Endothelial cell of umbilical vein (primary cell): ENCODE measurements around the gene ZNF557. TPM values are rescaled to one million over a fixed set of nuclear protein-coding genes. Genes with fewer than 3 reads are reported as not detected.

ENCODE experiments used
- BruUV-seq: library from RNA; stranded (reverse); fragments of 400-500 nt; replicated peaks from 2 replicates; lab custom pipeline; 2021; lab: Mats Ljungman, UMichigan
- CTCF ChIA-PET: fragments of 300-600, 350-600 bp; sonication (Branson Sonifier 250); formaldehyde crosslinking; loops from one replicate; lab custom pipeline; 2021; ENCODE audit warnings: antibody characterized with exemption, inconsistent platforms; lab: Charles Lee
- POLR2A ChIA-PET: fragments of 300-600, 350-600 bp; sonication (Branson Sonifier 250); formaldehyde crosslinking; loops from one replicate; lab custom pipeline; 2021; ENCODE audit warnings: antibody characterized with exemption, inconsistent platforms; lab: Charles Lee
- DNase-seq: peaks from one replicate; pipeline ENCODE4 v3.0.0-alpha.2; 2011; ENCODE audit warnings: low read depth, low spot score
- FAIRE-seq: peaks from 2 replicates; lab custom pipeline; 2011; peaks lifted over from hg19 to GRCh38; lab: Jason Lieb, UNC
- H2AFZ ChIP-seq: 2 replicates; pipeline ENCODE4 v1.6.0; 2012; ENCODE audit warnings: low read depth, low read length, control low read depth, inconsistent platforms
- H3K27ac ChIP-seq: 2 replicates; pipeline ENCODE4 v1.5.1; 2011; ENCODE audit warnings: low read depth, mild to moderate bottlenecking, control low read depth, low read length, moderate library complexity; ENCODE audit not compliant: insufficient read depth
- H3K27me3 ChIP-seq, 2 experiments: 2 replicates each; pipeline versions ENCODE4 v1.6.0 to v1.6.1; 2011; ENCODE audit warnings: low read length in 2 of 2, mixed read lengths in 1 of 2; ENCODE audit not compliant: control insufficient read depth in 2 of 2, insufficient read depth in 2 of 2
- H3K36me3 ChIP-seq, 2 experiments: 2 replicates in 1 of 2; 3 replicates in 1 of 2; pipeline ENCODE4 v1.5.1; 2011; ENCODE audit warnings: low read length in 2 of 2, mild to moderate bottlenecking in 1 of 2, moderate library complexity in 1 of 2; ENCODE audit not compliant: control insufficient read depth in 2 of 2, insufficient read depth in 2 of 2; ENCODE audit errors: extremely low read depth in 1 of 2
- H3K4me1 ChIP-seq: 3 replicates; pipeline ENCODE4 v1.5.1; 2011; ENCODE audit warnings: mild to moderate bottlenecking, low read length; ENCODE audit not compliant: control insufficient read depth, insufficient read depth; ENCODE audit errors: extremely low read depth
- H3K4me2 ChIP-seq: 2 replicates; pipeline ENCODE4 v1.6.1; 2011; ENCODE audit warnings: low read length, control low read depth, mixed read lengths; ENCODE audit not compliant: insufficient read depth
- H3K4me3 ChIP-seq, 3 experiments: fragments of 200-600 bp in 1 of 3; sonication (generic), shearing (Covaris generic) in 1 of 3; replicated peaks in 1 of 3; 2 replicates each; pipeline ENCODE4 v1.5.1; 2011 to 2016; ENCODE audit warnings: control low read depth in 3 of 3, low read length in 3 of 3, mild to moderate bottlenecking in 2 of 3, inconsistent platforms in 1 of 3, low read depth in 1 of 3, moderate library complexity in 1 of 3; ENCODE audit not compliant: insufficient read depth in 1 of 3
- H3K79me2 ChIP-seq: 2 replicates; pipeline ENCODE4 v1.6.0; 2012; ENCODE audit warnings: low read length, inconsistent platforms; ENCODE audit not compliant: control insufficient read depth, insufficient read depth
- H3K9ac ChIP-seq: replicated peaks from 2 replicates; pipeline ENCODE3; 2011; ENCODE audit warnings: low read length, control low read depth; ENCODE audit not compliant: insufficient read depth; ENCODE audit errors: extremely low read depth
- H3K9me1 ChIP-seq: replicated peaks from 3 replicates; pipeline ENCODE4 v1.6.0; 2011; ENCODE audit warnings: mild to moderate bottlenecking, low read length; ENCODE audit not compliant: control insufficient read depth, insufficient read depth; ENCODE audit errors: extremely low read depth
- H3K9me3 ChIP-seq: replicated peaks from 2 replicates; pipeline ENCODE4 v1.5.1; 2012; ENCODE audit warnings: low read length, inconsistent platforms; ENCODE audit not compliant: control insufficient read depth, insufficient read depth
- H4K20me1 ChIP-seq: replicated peaks from 2 replicates; pipeline ENCODE3; 2011; ENCODE audit warnings: mild to moderate bottlenecking, low read length; ENCODE audit not compliant: control insufficient read depth, insufficient read depth; ENCODE audit errors: extremely low read depth
- CTCF ChIP-seq, 2 donors: IDR thresholded peaks; 1 replicate in 1 of 2; 2 replicates in 1 of 2; pipeline ENCODE4 v1.5.1; 2011; ENCODE audit warnings: low read length in 2 of 2, mild to moderate bottlenecking in 2 of 2, moderate library complexity in 2 of 2, control low read depth in 1 of 2, inconsistent platforms in 1 of 2, low read depth in 1 of 2; ENCODE audit not compliant: insufficient read depth in 1 of 2; ENCODE audit errors: extremely low read depth in 1 of 2
- EZH2 ChIP-seq: IDR thresholded peaks from 2 replicates; pipeline ENCODE4 v1.6.1; 2012; ENCODE audit warnings: borderline replicate concordance, low read depth, mild to moderate bottlenecking, moderate library complexity, low read length, inconsistent platforms; ENCODE audit not compliant: severe bottlenecking
- FOS ChIP-seq: IDR thresholded peaks from 2 replicates; pipeline ENCODE4 v1.6.1; 2011; ENCODE audit warnings: mild to moderate bottlenecking, low read length, moderate library complexity, borderline replicate concordance; ENCODE audit not compliant: insufficient read depth
- GATA2 ChIP-seq: IDR thresholded peaks from 2 replicates; pipeline ENCODE4 v1.7.0; 2011; ENCODE audit warnings: low read depth, mild to moderate bottlenecking, moderate library complexity, mixed read lengths, low read length; ENCODE audit not compliant: insufficient read length, insufficient read depth
- JUN ChIP-seq: IDR thresholded peaks from 2 replicates; pipeline ENCODE4 v1.6.1; 2011; ENCODE audit warnings: borderline replicate concordance, low read depth; ENCODE audit not compliant: insufficient read length, insufficient read depth
- MAX ChIP-seq: IDR thresholded peaks from 2 replicates; pipeline ENCODE4 v1.6.1; 2011; ENCODE audit not compliant: insufficient read depth, insufficient read length
- MYC ChIP-seq: IDR thresholded peaks from one replicate; pipeline ENCODE4 v1.6.1; 2011; ENCODE audit warnings: mild to moderate bottlenecking, low read depth, low read length
- POLR2A ChIP-seq: IDR thresholded peaks from 2 replicates; pipeline ENCODE4 v1.6.1; 2012; ENCODE audit warnings: low read depth, mild to moderate bottlenecking, control low read depth, low read length
- POLR2AphosphoS5 ChIP-seq: IDR thresholded peaks from 2 replicates; pipeline ENCODE4 v1.6.1; 2012; ENCODE audit warnings: low read depth, mild to moderate bottlenecking, control low read depth, low read length, moderate library complexity; ENCODE audit not compliant: insufficient read depth
- dilution Hi-C: fragments of 300-500 bp; cut with MboI; formaldehyde crosslinking; loops from one replicate; pipeline ENCODE4 v1.15.0; 2019; ENCODE audit warnings: low sequenced_read_pairs; ENCODE audit not compliant: extremely low pct_ligation_motif_present
- intact Hi-C: fragments of 100-400 bp; cut with micrococcal nuclease; formaldehyde crosslinking; loops from one replicate; pipeline ENCODE4 v1.10.0; 2022
- polyA plus RNA-seq, 4 experiments: library from polyadenylated mRNA; depleted of rRNA in 3 of 4; stranded (reverse) in 3 of 4; unstranded in 1 of 4; fragments of >200 nt; gene quantifications; 2 replicates each; pipeline versions ENCODE4 v1.2.1 to v1.2.3, GENCODE V29; 2011 to 2012; ENCODE audit warnings: missing spikeins in 1 of 4
- total RNA-seq: library from RNA; stranded (reverse); gene quantifications from 2 replicates; pipeline ENCODE4 v1.2.3, GENCODE V29; 2021

ZNF557 gene
- total and polyA plus RNA-seq, 2 donors (not counting 3 experiments of a cell fraction or from before 2014, with no cell fraction given): 1.9 to 8.0 TPM

- intact Hi-C loops: no loop called here
- H3K27me3 ChIP-seq: no peaks in the 10 kb centered on the region
- H3K79me2 ChIP-seq: no peaks in the 10 kb centered on the region
- no peak overlapping the region for H3K9ac ChIP-seq
- POLR2A ChIA-PET: no interaction called here
- H3K27ac ChIP-seq: no peak overlapping the region
- no peak overlapping the region for H2AFZ ChIP-seq
- BruUV-seq: no TSS peak
- TF ChIP-seq POLR2A (no peak), MYC (no peak), JUN (no peak), FOS (no peak), POLR2AphosphoS5 (no peak), GATA2 (no peak), EZH2 (no peak), CTCF (IDR thresholded peaks at IDR 0.05; ENCODE audit: extremely low read depth in 1 of 2, insufficient read depth in 1 of 2, low read depth in 1 of 2, low read length in 2 of 2) (no peak), MAX (no peak)
- CTCF ChIA-PET: no interaction called here
- no peaks in the 10 kb centered on the region for H3K9me1 ChIP-seq
- peak; percentile 16 for DNase-seq
- no peak overlapping the region for H3K4me3 ChIP-seq
- no peaks in the 10 kb centered on the region for H3K4me1 ChIP-seq
- no peak for FAIRE-seq
- no peaks in the 10 kb centered on the region for H4K20me1 ChIP-seq
- H3K9me3 ChIP-seq: peaks cover 41% of the 10 kb centered on the region
- dilution Hi-C loops: no loop called here
- H3K36me3 ChIP-seq: peaks cover 36 to 38% of the 10 kb centered on the region in 2 experiments
- H3K4me2 ChIP-seq: no peak overlapping the region
Measured at GRCh38 chr19:7083076-7083956, 13.8 kb downstream of the ZNF557 start.
